Esophagus muscularis mucosa (tissue), 4 donors: Measurements from ENCODE around the gene ARFGAP1. TPM values are rescaled to one million over a fixed set of nuclear protein-coding genes. Genes with fewer than 3 reads are reported as not detected.

Experiments
- DNase-seq: peaks from one replicate; pipeline ENCODE4 v3.0.0-alpha.2; 2017; ENCODE audit errors: extremely low spot score
- H3K27ac ChIP-seq, 4 donors: fragments of 200-600 bp; sonication (generic); replicated peaks in 1 of 4; 1 replicate in 3 of 4; 2 replicates in 1 of 4; pipeline ENCODE4 v1.5.1; 2016 to 2019; ENCODE audit warnings: mild to moderate bottlenecking in 1 of 4
- H3K27me3 ChIP-seq, 4 donors: fragments of 200-600 bp; sonication (generic); one replicate each; pipeline versions ENCODE4 v1.5.1 to v1.6.0; 2016 to 2019
- H3K36me3 ChIP-seq, 4 donors: fragments of 200-600 bp; sonication (generic); one replicate each; pipeline ENCODE4 v1.5.1; 2016 to 2019
- H3K4me1 ChIP-seq, 4 donors: fragments of 200-600 bp; sonication (generic); one replicate each; pipeline ENCODE4 v1.5.1; 2016 to 2019
- H3K4me3 ChIP-seq, 4 donors: fragments of 200-600 bp; sonication (generic); 1 replicate in 2 of 4; 2 replicates in 2 of 4; pipeline ENCODE4 v1.5.1; 2016 to 2019; ENCODE audit warnings: mild to moderate bottlenecking in 4 of 4, moderate library complexity in 1 of 4
- H3K9me3 ChIP-seq, 4 donors: fragments of 200-600 bp; sonication (generic); 1 replicate in 3 of 4; 2 replicates in 1 of 4; pipeline ENCODE4 v1.5.1; 2016 to 2019
- EP300 ChIP-seq: sonication (generic); formaldehyde crosslinking; IDR thresholded peaks from one replicate; pipeline ENCODE4 v1.6.1; 2017; ENCODE audit warnings: antibody characterized with exemption
- POLR2A ChIP-seq: fragments of 450-650 bp; IDR thresholded peaks from one replicate; pipeline ENCODE4 v1.6.1; 2017; ENCODE audit warnings: antibody characterized with exemption, moderate library complexity, mild to moderate bottlenecking, low read depth
- POLR2AphosphoS5 ChIP-seq, 2 donors: sonication (generic); formaldehyde crosslinking; IDR thresholded peaks; one replicate each; pipeline ENCODE4 v1.6.1; 2017; ENCODE audit warnings: antibody characterized with exemption in 2 of 2
- WGBS: methylation state at CpG from one replicate; pipeline ENCODE4 v1.1.5; 2018; 5-methylcytosine and 5-hydroxymethylcytosine counted together
- intact Hi-C: fragments of 100-400 bp; cut with DNase I; formaldehyde crosslinking; loops from one replicate; pipeline ENCODE4 v1.15.1; 2023
- total RNA-seq, 4 donors: library from RNA; depleted of rRNA; stranded (reverse); fragments of >200 nt; gene quantifications; one replicate each; pipeline versions ENCODE4 v1.1.0 to v1.2.1, GENCODE V29; 2016
- TF ChIP-seq, protein P1 (sequence below), 3 experiments: fragments of 200-600 bp in 2 of 3; fragments of 450-650 bp in 1 of 3; sonication (generic) in 2 of 3; IDR thresholded peaks; one replicate each; pipeline ENCODE4 v1.5.1; 2017 to 2019; ENCODE audit warnings: antibody characterized with exemption in 3 of 3, mild to moderate bottlenecking in 2 of 3, moderate library complexity in 1 of 3

The ARFGAP1 gene
- total RNA-seq, 4 donors from 2014 or later = 35.8 to 50.9 (median 39.5) TPM

DNA sequence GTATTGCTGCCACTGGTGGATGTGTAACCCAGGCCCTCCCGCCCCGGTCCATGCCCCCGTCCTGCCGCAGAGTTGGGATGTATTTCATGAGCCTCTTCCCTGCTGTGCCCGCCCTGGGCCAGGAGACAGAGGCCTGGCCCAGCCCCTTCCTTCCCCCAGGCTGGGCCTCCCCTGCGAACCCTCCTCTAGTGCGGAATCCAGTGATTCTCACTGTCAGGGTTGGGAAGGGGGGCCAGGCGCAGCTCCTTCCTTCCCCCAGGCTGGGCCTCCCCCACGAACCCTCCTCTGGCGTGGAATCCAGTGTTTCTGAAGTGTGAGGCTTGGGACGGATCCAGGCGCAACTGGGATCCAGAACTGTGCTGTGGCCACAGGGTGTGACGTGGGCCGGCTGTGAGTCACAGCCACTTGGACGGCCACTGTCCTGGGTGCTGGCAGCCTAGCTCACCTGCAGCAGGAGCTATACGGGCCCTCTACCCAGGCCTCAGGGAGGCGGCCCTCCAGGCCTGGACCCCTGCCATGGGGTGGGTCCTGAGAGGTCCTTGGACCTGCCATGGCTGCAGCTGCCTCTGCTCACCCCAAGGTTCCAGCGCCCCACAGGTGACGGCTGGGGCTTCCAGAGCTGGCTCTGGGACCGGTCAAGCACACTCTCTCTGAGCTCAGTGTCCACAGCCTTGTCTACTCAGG lies 48.7 kb downstream of the ARFGAP1 start:
- Histone ChIP-seq H3K4me1 (peaks cover 0 to 15% (median 8%) of the 10 kb centered on the region in 4 donors), H3K9me3 (no peaks in the 10 kb centered on the region), H3K27me3 (peaks cover 0 to 74% (median 0%) of the 10 kb centered on the region in 4 donors), H3K4me3 (no peak overlapping the region), H3K27ac (no peak overlapping the region), H3K36me3 (no peaks in the 10 kb centered on the region)
- intact Hi-C loops = no loop called here
- DNase-seq = no peak
- TF ChIP-seq, protein P1, sequence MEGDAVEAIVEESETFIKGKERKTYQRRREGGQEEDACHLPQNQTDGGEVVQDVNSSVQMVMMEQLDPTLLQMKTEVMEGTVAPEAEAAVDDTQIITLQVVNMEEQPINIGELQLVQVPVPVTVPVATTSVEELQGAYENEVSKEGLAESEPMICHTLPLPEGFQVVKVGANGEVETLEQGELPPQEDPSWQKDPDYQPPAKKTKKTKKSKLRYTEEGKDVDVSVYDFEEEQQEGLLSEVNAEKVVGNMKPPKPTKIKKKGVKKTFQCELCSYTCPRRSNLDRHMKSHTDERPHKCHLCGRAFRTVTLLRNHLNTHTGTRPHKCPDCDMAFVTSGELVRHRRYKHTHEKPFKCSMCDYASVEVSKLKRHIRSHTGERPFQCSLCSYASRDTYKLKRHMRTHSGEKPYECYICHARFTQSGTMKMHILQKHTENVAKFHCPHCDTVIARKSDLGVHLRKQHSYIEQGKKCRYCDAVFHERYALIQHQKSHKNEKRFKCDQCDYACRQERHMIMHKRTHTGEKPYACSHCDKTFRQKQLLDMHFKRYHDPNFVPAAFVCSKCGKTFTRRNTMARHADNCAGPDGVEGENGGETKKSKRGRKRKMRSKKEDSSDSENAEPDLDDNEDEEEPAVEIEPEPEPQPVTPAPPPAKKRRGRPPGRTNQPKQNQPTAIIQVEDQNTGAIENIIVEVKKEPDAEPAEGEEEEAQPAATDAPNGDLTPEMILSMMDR (IDR thresholded peaks at IDR 0.05) = no peak
- TF ChIP-seq POLR2AphosphoS5 (IDR thresholded peaks at IDR 0.05) = peak in 1 of 2 donors; percentile 16
- 57% methylated on average over 9 of the region's 20 CpGs for WGBS

DNA sequence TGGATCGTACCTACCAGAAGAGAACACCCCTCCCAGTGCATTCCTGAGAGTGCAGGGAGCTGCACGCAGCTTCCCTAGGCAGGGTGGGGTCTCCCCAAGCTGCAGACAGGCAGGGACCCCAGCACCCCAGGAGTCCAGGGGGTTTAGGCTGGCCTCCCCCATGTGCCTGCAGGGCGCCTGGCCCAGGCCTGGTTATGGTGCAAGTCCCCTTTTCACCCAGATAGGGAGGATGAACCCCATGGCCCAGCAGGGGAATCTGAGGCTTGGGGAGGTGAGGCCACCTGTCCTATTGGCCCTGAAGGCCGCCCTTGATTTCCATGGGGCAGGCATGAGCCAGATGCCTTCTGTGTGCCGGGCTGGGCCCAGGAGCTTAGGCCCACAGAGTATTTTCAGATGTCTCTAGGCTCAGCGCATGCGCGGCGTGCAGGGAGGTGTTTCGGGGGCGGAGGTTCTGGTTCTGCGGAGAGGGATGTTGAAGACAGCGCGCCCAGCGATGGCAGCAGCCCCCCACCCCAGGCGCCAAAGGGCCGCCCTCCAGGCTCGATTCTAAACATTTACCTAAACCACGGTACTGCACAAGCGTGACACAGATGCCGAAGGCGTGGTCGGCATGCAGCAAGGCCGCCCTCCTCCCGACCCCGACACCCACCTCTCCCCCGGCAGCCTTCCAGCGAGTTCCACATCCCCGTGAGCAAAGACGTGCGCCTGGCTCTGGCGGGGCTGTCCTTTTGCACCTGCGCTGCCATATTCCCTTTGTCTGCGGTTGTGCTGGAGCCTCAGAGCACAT lies 49.7 kb downstream of the ARFGAP1 start:
- Histone ChIP-seq H3K36me3 (no peaks in the 10 kb centered on the region), H3K4me1 (peaks cover 0 to 15% (median 8%) of the 10 kb centered on the region in 4 donors), H3K27ac (no peak overlapping the region), H3K27me3 (peaks cover 0 to 78% (median 0%) of the 10 kb centered on the region in 4 donors), H3K4me3 (no peak overlapping the region), H3K9me3 (no peaks in the 10 kb centered on the region)
- WGBS = 64% methylated on average over 29 of the region's 34 CpGs
- no peak for DNase-seq
- intact Hi-C loops = no loop called here
- TF ChIP-seq EP300 = no peak
- no peak for TF ChIP-seq POLR2AphosphoS5 (IDR thresholded peaks at IDR 0.05)
- no peak for TF ChIP-seq POLR2A
- TF ChIP-seq, protein P1 (IDR thresholded peaks at IDR 0.05) = no peak

DNA sequence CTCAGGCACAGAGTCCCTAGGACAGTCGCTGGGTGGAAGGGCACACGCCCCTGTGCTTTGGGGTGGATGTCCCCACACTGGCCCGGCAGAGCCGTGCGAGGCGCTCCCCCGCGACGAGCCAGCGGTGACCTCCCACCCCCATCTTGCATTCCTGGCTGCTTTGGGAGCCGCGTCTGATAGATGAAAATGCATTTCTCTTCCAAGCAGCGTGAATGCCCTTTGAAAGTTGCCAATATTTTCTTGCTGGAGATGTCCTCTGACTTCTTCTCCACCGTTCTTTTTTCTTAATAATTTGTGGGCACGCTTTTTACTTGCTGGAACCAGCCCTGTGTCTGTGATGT lies 50.3 kb downstream of the ARFGAP1 start:
- intact Hi-C loops = no loop called here
- TF ChIP-seq POLR2A (no peak), EP300 (no peak), POLR2AphosphoS5 (IDR thresholded peaks at IDR 0.05) (no peak)
- TF ChIP-seq, protein P1 (IDR thresholded peaks at IDR 0.05) = no peak
- Histone ChIP-seq H3K4me1 (peaks cover 0 to 15% (median 8%) of the 10 kb centered on the region in 4 donors), H3K27me3 (peaks cover 0 to 83% (median 0%) of the 10 kb centered on the region in 4 donors), H3K4me3 (no peak overlapping the region), H3K9me3 (no peaks in the 10 kb centered on the region), H3K36me3 (no peaks in the 10 kb centered on the region), H3K27ac (no peak overlapping the region)
- DNase-seq = no peak
- 30% methylated on average over 15 of the region's 15 CpGs for whole genome bisulfite sequencing

DNA sequence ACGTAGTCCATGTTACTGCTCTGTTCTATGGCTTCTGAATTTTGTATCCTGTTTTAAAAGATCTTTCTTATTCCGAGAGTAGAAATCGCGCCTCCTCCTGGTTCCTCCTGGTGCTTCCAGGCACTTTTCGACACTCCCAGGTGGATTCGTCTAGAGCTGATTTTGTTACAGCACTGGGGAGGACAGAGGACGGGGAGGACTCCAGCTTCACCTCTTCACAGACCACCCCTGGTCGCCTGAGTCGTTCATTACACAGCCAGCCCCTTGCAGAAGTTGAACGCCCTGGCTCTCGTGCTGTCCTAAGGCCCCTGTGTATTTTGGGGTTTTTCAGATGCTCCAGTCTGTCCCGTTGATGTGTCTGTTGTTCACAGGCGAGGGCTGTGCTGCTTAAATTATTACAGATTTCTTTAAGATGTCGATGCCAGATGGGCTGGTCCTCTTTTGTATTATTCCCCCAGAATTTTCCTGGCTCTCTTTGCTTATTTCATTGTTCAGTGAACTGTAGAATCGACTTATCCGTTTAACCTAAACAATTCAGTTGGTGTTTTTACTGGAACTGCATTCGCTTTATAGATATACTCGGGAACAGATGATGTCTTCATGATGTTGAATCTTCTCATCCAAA lies 50.9 kb downstream of the ARFGAP1 start:
- no peak for TF ChIP-seq POLR2A
- no peak for TF ChIP-seq POLR2AphosphoS5 (IDR thresholded peaks at IDR 0.05)
- TF ChIP-seq EP300 = no peak
- TF ChIP-seq, protein P1 (IDR thresholded peaks at IDR 0.05) = no peak
- no peak overlapping the region for H3K27ac ChIP-seq
- no peaks in the 10 kb centered on the region for H3K36me3 ChIP-seq
- peaks cover 0 to 86% (median 0%) of the 10 kb centered on the region in 4 donors for H3K27me3 ChIP-seq
- 58% methylated on average over 18 of the region's 18 CpGs for WGBS
- no peak overlapping the region for H3K4me3 ChIP-seq
- intact Hi-C loops = no loop called here
- no peaks in the 10 kb centered on the region for H3K9me3 ChIP-seq
- no peak for DNase-seq
- H3K4me1 ChIP-seq = peaks cover 0 to 15% (median 8%) of the 10 kb centered on the region in 4 donors
